ENCODE data around the gene TLR1.
A peak's percentile ranks its signal among the peaks of the same experiment; 100 is the strongest.

Gene TLR1

GRCh38 chr4:38782452-38783108, 22.0 kb downstream of the TLR1 start, which contains the start of gene TLR10:
Gene TLR10 (minus strand): TSS chr4:38782990. CDS start chr4:38775590, 7,400 bp downstream.
- no peaks in the 10 kb centered on the region for H4K20me1 ChIP-seq (ENCODE audit: insufficient read depth, low read length)
- no peaks in the 10 kb centered on the region for H3K4me1 ChIP-seq (ENCODE audit: insufficient read depth, low read length)
- H3K27ac ChIP-seq (ENCODE audit: low read length), result no peak within 1 kb of the TSS
- H3K27me3 ChIP-seq (ENCODE audit: insufficient read depth, low read length, poor library complexity), result no peaks in the 10 kb centered on the region
- TF ChIP-seq CTCF (IDR thresholded peaks at IDR 0.05; ENCODE audit: borderline replicate concordance, extremely low read depth, low read length, poor library complexity, severe bottlenecking) (peak; percentile 75), EZH2 (IDR thresholded peaks at IDR 0.05; ENCODE audit: borderline replicate concordance, low read depth, low read length, severe bottlenecking) (no peak)
- peak; percentile 82 for ATAC-seq (ENCODE audit: insufficient read depth, low read depth)
- no peaks in the 10 kb centered on the region for H3K9me3 ChIP-seq (ENCODE audit: insufficient read depth, low read length, severe bottlenecking)
- no peak within 1 kb of the TSS for H2AFZ ChIP-seq (ENCODE audit: low read depth, low read length)
- H3K4me2 ChIP-seq (ENCODE audit: insufficient read depth, low read length), result no peak within 1 kb of the TSS
- no peaks in the 10 kb centered on the region for H3K79me2 ChIP-seq (ENCODE audit: insufficient read depth, low read length)
- DNase-seq, result peak; percentile 48
- no peak within 1 kb of the TSS for H3K4me3 ChIP-seq (ENCODE audit: low read depth in 1 of 2, low read length in 2 of 2)
- no peak within 1 kb of the TSS for H3K9ac ChIP-seq (ENCODE audit: low read depth, low read length)
- no peaks in the 10 kb centered on the region for H3K36me3 ChIP-seq (ENCODE audit: insufficient read depth, low read length)

DNA sequence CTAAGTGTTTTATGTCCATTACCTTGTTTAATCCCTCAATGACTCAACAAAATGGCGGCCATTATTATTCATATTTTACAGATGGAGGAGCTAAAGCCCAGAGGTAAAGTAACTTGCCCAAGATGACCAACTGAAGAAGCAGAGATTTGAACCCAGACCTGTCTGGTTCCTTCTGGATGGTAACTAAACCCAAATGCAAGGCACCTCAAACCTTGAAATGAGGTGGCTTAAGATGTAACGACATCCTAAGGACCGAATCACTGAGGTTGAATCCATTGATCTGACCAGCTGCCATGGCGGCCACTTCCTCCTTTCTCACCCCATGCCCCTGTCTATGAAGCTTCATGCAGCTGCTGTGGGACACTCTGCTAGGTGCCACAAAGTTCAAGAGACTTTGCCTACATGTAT, 22.7 kb downstream of the TLR1 start:
- DNase-seq (no peak), ATAC-seq (ENCODE audit: insufficient read depth, low read depth) (no peak)
- Histone ChIP-seq H4K20me1 (ENCODE audit: insufficient read depth, low read length) (no peaks in the 10 kb centered on the region), H3K4me2 (ENCODE audit: insufficient read depth, low read length) (no peak overlapping the region), H3K9ac (ENCODE audit: low read depth, low read length) (no peak overlapping the region), H3K4me3 (ENCODE audit: low read depth in 1 of 2, low read length in 2 of 2) (no peak overlapping the region), H3K4me1 (ENCODE audit: insufficient read depth, low read length) (no peaks in the 10 kb centered on the region), H3K79me2 (ENCODE audit: insufficient read depth, low read length) (no peaks in the 10 kb centered on the region), H3K27ac (ENCODE audit: low read length) (no peak overlapping the region), H3K9me3 (ENCODE audit: insufficient read depth, low read length, severe bottlenecking) (no peaks in the 10 kb centered on the region), H3K27me3 (ENCODE audit: insufficient read depth, low read length, poor library complexity) (no peaks in the 10 kb centered on the region), H2AFZ (ENCODE audit: low read depth, low read length) (no peak overlapping the region), H3K36me3 (ENCODE audit: insufficient read depth, low read length) (no peaks in the 10 kb centered on the region)
- TF ChIP-seq CTCF (IDR thresholded peaks at IDR 0.05; ENCODE audit: borderline replicate concordance, extremely low read depth, low read length, poor library complexity, severe bottlenecking) (no peak), EZH2 (IDR thresholded peaks at IDR 0.05; ENCODE audit: borderline replicate concordance, low read depth, low read length, severe bottlenecking) (no peak)

DNA sequence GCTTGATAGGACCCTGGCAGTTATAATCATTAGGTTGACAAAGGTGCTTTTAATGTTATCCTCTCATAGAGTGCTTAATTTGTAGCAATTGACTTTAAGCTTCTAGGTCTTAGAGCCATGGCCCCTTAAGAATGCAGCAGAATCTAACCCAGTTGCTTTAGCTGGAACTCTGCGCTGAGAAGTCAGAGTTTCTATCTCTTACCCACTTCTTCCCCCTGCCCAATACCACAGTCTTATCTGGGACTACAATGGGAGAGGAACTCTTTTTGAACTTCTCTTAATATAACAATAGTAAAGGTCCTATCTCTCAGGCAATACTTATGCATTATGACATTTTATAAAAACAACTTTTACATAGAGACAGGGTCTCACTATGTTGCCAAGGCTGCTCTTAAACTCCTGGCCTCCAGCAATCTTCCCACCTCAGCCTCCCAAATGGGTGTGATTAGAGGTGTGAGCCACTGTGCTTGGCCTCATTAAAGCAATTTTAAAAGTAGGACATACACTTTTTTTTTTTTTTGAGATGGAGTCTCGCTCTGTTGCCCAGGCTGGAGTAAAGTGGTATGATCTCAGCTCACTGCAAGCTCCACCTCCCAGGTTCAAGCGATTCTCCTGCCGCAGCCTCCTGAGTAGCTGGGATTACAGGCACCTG, 23.6 kb downstream of the TLR1 start:
- no peak overlapping the region for H3K4me2 ChIP-seq (ENCODE audit: insufficient read depth, low read length)
- H3K9ac ChIP-seq (ENCODE audit: low read depth, low read length), result no peak overlapping the region
- H3K4me3 ChIP-seq (ENCODE audit: low read depth in 1 of 2, low read length in 2 of 2), result no peak overlapping the region
- no peaks in the 10 kb centered on the region for H3K36me3 ChIP-seq (ENCODE audit: insufficient read depth, low read length)
- H4K20me1 ChIP-seq (ENCODE audit: insufficient read depth, low read length), result no peaks in the 10 kb centered on the region
- H3K4me1 ChIP-seq (ENCODE audit: insufficient read depth, low read length), result no peaks in the 10 kb centered on the region
- H3K27ac ChIP-seq (ENCODE audit: low read length), result no peak overlapping the region
- H3K27me3 ChIP-seq (ENCODE audit: insufficient read depth, low read length, poor library complexity), result no peaks in the 10 kb centered on the region
- H3K9me3 ChIP-seq (ENCODE audit: insufficient read depth, low read length, severe bottlenecking), result no peaks in the 10 kb centered on the region
- H3K79me2 ChIP-seq (ENCODE audit: insufficient read depth, low read length), result no peaks in the 10 kb centered on the region
- ATAC-seq (ENCODE audit: insufficient read depth, low read depth) (no peak), DNase-seq (no peak)
- no peak for TF ChIP-seq EZH2 (IDR thresholded peaks at IDR 0.05; ENCODE audit: borderline replicate concordance, low read depth, low read length, severe bottlenecking)
- no peak for TF ChIP-seq CTCF (IDR thresholded peaks at IDR 0.05; ENCODE audit: borderline replicate concordance, extremely low read depth, low read length, poor library complexity, severe bottlenecking)
- no peak overlapping the region for H2AFZ ChIP-seq (ENCODE audit: low read depth, low read length)

All from DND-41 (cell line).